ENCODE measurements around the gene CACNA1B. TPM values are rescaled to one million over a fixed set of nuclear protein-coding genes. Genes with fewer than 3 reads are reported as not detected.

CACNA1B gene
- total RNA-seq, 1 experiment from 2014 or later: 1.7 TPM

GRCh38 chr9:137984520-137985257 is 107.1 kb downstream of the CACNA1B start:
- H3K4me3 ChIP-seq (replicated peaks in 1 of 2; ENCODE audit: low read depth in 1 of 2, low read length in 2 of 2): no peak overlapping the region
- no peak overlapping the region for H3K9ac ChIP-seq (ENCODE audit: low read length)
- H3K9me2 ChIP-seq (ENCODE audit: insufficient read depth): no peaks in the 10 kb centered on the region
- H3K9me3 ChIP-seq (ENCODE audit: control insufficient read depth in 1 of 2, insufficient read depth in 1 of 2, low read depth in 1 of 2, low read length in 2 of 2): no peaks in the 10 kb centered on the region
- H3K36me3 ChIP-seq (ENCODE audit: control insufficient read depth in 1 of 2, insufficient read depth in 2 of 2, low read length in 2 of 2): no peaks in the 10 kb centered on the region
- H3K79me2 ChIP-seq (ENCODE audit: insufficient read depth, low read length): no peaks in the 10 kb centered on the region
- no peaks in the 10 kb centered on the region for H4K20me1 ChIP-seq (ENCODE audit: insufficient read depth)
- no peak overlapping the region for H2AFZ ChIP-seq (ENCODE audit: low read depth, low read length, poor library complexity, severe bottlenecking)
- BruUV-seq (replicated peaks): no TSS peak
- TF ChIP-seq TCF7L2 (IDR thresholded peaks at IDR 0.05; ENCODE audit: borderline replicate concordance, extremely low read depth, insufficient read depth, insufficient read length) (no peak), ZNF274 (IDR thresholded peaks at IDR 0.05; ENCODE audit: low read depth, low read length) (no peak), POLR2AphosphoS5 (IDR thresholded peaks at IDR 0.05; ENCODE audit: low read depth, low read length) (no peak), SIN3A (IDR thresholded peaks at IDR 0.05; ENCODE audit: low read depth) (no peak), EZH2phosphoT487 (IDR thresholded peaks at IDR 0.05; ENCODE audit: borderline replicate concordance) (no peak), EGR1 (IDR thresholded peaks at IDR 0.05; ENCODE audit: low read depth) (no peak), MAX (IDR thresholded peaks at IDR 0.05) (no peak), CTCF (IDR thresholded peaks at IDR 0.05 in 2 of 3, conservative IDR thresholded peaks at IDR 0.05 in 1 of 3; ENCODE audit: borderline replicate concordance in 1 of 3, insufficient read depth in 1 of 3, low read depth in 2 of 3, low read length in 2 of 3) (no peak), ATF3 (IDR thresholded peaks at IDR 0.05) (no peak), REST (IDR thresholded peaks at IDR 0.05; ENCODE audit: low read depth) (no peak)
- no peak overlapping the region for H3K27ac ChIP-seq (ENCODE audit: low read depth, low read length)
- ChIA-PET CTCF (no interaction called here), RAD21 (ENCODE audit: low non-redundant PET in 1 of 2, low total read pairs in 2 of 2, uncharacterized antibody in 2 of 2, unreplicated experiment in 2 of 2) (no interaction called here), POLR2A (no interaction called here)
- DNase-seq (ENCODE audit: low read depth, low spot score) (no peak), ATAC-seq (no peak)
- peaks cover 7 to 19% of the 10 kb centered on the region in 2 experiments; a peak in 2 of 4 replicates for H3K4me1 ChIP-seq (ENCODE audit: control insufficient read depth in 1 of 2, insufficient read depth in 2 of 2, low read length in 2 of 2)
- no peak overlapping the region for H3K4me2 ChIP-seq (ENCODE audit: low read length)
- H3K27me3 ChIP-seq (ENCODE audit: insufficient read depth, low read length): no peaks in the 10 kb centered on the region
- intact Hi-C loops (cut with micrococcal nuclease): no loop called here
